Measurements from ENCODE around the gene ALDH16A1.
"Not testable (repeated sequence)": the region's sequence is repeated elsewhere in the genome, so short reads cannot be mapped to it uniquely, and the experiment has no call there.

GRCh38 chr19:49461130-49461529 lies 8.1 kb downstream of the ALDH16A1 start:
- not testable (repeated sequence) for TF ChIP-seq CTCF, EZH2 (IDR thresholded peaks at IDR 0.05)

All from neural progenitor cell (in vitro differentiated cells).